Activated T-cell treated with anti-CD3 and anti-CD28 coated beads for 4 hours (primary cell): Measurements from ENCODE around the gene ATP12A.

Experiments
- DNase-seq: peaks from one replicate; pipeline ENCODE4 v3.0.0-alpha.2; 2020

Gene ATP12A

DNA sequence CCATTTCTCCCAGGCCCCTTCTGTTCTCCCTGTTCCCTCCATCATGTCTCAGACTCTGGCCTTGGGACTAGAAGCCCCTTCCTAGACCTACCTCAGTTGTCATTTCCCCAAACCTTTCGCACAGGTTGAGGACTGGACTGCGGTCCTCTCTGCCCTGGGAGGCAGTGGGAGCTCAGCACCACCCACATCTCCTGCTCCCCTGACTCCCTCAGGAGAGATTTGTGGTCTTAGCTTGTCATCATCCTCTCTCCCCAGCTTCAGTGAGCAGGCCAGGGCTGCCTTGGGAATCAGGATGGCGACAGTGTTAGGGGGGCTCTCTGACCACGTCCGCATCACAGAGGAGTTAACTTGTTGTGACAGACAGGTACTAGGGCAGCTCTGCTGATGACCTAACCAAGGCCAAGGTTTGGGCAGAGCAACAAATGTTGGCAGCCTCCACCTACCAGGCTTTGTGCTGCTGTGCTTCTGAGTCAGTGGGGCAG is 58.2 kb downstream of the ATP12A start:
- no peak for DNase-seq

DNA sequence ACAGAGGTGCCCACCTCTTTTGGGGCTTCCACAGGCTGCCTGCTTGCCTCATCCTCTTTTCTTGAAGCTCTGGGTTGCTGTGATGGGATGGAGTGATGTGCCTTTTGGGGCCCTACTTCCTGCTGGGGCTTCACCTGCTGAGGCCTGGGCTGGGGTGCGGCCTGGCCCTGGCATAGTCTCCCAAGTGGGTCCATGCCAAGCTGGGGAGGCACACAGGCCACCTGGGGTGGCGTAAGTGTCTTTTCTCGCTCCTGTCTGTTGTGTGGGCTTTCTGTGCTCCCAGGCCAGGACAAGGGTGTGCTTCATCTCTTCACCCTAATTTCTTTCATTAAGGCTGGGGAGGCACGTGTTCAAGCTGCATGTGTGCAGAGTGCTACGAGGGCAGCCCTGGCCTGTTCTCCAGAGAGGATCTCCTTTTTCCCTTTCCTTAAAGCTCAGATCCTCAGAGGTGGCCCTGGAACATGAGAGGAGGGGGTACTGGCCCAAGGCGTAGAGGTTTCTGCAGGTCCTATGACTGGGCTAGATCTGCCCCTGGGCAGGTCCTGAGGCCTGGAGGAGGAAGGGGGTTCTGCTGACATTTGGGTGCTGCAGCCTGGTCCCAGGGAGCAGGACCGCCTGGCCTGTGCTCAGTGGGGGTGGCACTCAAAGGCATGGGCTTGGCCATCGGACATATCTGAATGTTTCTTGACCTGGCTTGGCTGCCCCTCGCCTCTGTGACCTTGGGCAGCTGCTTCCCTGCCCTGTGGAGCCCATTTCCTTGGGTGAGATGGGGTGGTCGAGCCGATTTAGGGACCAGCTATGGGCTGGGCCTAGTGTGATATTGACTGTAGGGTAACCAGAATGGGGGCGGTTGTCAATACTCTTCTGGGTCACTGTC is 60.0 kb downstream of the ATP12A start:
- DNase-seq = no peak

- DNase-seq = no peak
Measured at GRCh38 chr13:24741016-24741662, 60.9 kb downstream of the ATP12A start.

DNA sequence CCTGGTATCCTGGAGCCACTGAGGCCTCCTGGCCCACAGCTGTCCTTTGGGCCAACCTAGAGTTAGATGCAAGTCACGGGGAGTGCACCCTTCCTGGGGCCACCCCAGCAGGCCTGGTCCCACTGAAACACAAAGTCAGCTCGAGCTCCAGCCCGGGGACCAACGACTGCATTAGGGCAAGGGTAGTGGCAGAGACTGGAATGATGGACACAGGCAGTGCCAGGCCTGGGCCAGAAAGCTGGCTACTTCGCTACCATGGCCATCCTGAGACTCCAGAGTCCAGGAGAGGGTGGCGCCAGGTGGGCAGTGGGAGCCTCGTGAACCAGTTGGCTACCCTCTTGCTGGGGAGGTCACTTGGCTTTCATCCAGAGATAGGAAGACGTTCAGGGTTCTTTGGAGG is 61.6 kb downstream of the ATP12A start:
- no peak for DNase-seq

GRCh38 chr13:24742294-24742693 is 62.1 kb downstream of the ATP12A start:
- no peak for DNase-seq

DNA sequence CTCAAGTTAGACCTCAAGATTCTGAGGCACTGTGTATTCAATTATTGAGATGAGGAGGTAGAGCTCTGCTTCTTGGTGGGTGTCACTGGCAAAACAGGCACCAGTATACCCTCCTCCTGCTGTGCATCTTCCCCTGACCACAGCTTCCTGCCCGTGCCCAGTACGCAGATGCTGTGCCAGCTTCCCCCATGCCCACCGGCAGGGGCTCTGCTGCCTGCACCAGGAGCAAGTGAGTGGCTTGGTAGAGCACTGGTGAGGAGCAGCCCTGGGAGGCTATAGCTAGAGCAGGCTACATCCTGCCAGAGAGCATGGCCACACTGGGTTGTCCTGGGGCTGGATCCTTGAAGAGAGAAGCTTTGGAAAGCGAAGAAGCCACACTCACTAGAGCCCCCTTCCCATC is 62.8 kb downstream of the ATP12A start:
- no peak for DNase-seq

GRCh38 chr13:24744247-24744646 is 64.0 kb downstream of the ATP12A start:
- DNase-seq = no peak

DNA sequence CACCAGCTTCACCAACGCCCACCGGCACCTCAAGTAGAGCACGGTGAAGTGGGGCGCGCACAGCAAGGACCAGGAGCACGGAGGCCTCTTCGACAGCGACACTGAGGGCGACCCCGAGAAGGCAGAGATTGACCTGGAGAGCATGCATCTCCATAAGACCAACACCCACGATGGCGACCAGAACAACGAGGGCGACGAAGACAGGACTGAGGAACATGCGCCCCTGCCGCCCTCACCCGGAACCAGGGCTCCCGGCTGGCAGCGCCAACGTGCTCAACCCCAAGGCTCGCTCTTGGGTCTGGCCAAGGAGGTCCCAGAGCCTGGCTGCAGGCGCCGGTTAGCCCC is 65.3 kb downstream of the ATP12A start:
- DNase-seq = no peak

DNA sequence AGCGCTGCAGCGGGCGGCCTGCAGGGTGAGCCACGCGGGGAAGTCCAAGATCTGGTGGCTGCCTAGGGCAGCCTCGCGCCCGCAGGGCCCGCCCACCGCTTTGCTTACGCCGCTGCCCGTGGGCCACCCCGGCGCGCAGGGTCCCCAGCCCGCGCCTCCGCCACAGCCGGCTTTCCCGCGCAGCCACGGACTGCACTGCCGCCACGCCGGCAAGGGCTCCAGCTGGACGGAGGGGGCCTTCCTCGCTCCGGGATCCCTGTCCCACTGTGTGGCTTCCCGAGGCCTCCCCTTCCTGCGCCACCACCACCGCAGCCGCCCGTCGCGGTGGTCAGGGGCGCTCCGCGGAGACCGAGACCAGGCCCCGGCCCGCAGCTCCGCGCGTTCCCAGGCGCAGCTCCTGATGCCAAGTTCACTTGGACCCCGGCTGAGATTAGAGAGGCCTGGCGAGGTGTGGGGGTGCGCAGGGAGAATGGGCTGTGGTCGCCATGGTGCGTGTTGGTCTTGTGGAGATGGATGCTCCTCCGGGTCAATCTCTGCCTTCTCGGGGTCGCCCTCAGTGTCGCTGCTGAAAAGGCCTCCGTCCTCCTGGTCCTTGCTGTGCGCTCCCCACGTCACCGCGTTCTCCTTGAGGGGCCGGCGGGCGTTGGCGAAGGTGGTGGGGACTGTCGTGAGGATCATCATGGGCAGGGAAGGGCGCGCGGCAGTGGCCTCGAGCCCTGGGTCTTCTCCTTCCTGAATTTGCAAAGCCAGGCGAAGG is 65.8 kb downstream of the ATP12A start:
- DNase-seq = no peak

DNA sequence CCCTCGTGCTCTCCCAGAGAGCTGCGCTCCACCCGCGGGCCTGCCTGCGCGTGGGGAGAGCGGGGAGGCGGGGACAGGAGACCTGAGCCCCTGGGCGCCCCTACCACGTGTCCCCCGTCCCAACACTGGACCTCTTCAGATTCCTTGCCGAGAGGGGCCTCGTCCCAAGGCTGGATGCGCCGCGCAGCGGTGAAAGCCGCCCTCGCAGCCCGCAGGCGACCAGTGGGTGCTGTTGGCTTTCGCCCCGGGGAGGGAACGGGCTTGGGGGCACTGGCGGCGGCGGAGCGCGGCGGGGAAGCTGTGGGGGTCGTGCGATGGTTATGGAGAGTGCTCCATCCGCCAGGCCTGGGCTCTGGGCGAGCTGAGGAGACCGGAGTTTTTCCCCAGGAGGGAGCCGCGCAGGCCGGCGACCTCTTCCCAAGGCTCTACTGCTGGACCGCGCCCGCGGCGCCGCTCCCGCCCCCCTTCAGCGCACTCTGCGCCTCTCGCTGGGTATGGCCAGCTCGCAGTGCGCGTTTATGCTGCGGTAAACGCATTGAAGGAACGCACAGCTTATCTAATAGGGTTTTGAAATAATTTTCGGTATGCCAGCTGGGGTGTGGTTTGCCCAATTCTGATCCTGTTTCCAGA is 66.5 kb downstream of the ATP12A start:
- no peak for DNase-seq

DNA sequence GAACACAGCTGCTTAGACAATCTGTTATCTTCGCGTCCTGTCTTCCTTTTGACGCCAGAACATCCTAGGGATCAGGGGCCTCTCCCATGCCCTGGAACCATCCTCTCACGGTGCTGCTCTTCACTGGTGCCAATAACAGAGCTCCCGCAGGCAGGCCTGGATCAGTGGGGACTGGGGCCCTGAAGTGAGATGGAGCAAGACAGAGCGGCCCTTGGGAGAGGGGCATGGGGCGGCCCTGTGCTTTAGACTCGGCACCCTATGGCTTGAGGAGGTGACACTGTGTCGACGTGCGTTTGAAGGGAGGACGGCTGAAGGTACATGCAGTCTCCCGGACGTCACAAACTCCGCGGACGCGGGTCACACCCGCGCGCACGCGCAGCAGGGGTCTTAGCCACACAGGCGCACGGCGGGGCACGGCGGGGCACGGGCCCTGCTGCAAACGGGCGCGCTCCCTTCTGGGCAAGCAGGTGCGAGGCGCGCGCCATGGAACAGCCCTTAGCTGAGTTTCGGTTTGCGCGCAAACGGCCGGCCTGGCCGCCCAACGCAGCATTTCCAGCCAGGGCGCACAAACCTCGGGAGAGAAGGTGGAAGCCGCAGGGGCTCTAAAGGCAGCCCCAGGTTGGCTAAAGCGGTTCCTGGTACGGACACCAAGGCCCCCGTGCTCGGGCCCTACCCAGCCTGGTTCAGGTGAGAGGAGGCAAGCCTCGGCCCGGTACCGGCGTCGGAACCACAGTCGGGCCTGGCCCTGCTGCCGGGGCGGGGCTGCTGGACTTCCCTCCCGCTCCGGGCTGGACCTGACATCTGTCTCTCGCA is 67.2 kb downstream of the ATP12A start:
- no peak for DNase-seq

GRCh38 chr13:24748061-24748400 is 67.8 kb downstream of the ATP12A start:
- no peak for DNase-seq

GRCh38 chr13:24759197-24759596 is 79.0 kb downstream of the ATP12A start:
- DNase-seq = no peak
